H1 (cell line): ENCODE results near the gene RGL1. TPM values are rescaled to one million over a fixed set of nuclear protein-coding genes. Genes with fewer than 3 reads are reported as not detected.

Experiments
- CTCF ChIA-PET: fragments of 300-600 bp; sonication (Branson Sonifier 250); formaldehyde crosslinking; loops from one replicate; lab custom pipeline; 2021; ENCODE audit not compliant: partially characterized antibody; lab: Charles Lee
- POLR2A ChIA-PET: fragments of 300-600 bp; sonication (Branson Sonifier 250); formaldehyde crosslinking; loops from one replicate; lab custom pipeline; 2021; ENCODE audit warnings: inconsistent platforms; ENCODE audit not compliant: partially characterized antibody; lab: Charles Lee
- DNase-seq, 2 experiments: peaks; one replicate each; pipeline versions ENCODE4 v3.0.0 to v3.0.0-alpha.2; 2010 to 2022; ENCODE audit warnings: low spot score in 2 of 2, low read depth in 1 of 2, mixed read lengths in 1 of 2
- FAIRE-seq: peaks from 2 replicates; lab custom pipeline; 2011; peaks lifted over from hg19 to GRCh38; lab: Jason Lieb, UNC
- H2AFZ ChIP-seq: 2 replicates; pipeline ENCODE4 v1.8.1; 2012; ENCODE audit warnings: low read length, inconsistent platforms
- H2AK5ac ChIP-seq: 2 replicates; pipeline ENCODE4 v1.6.1; 2013; ENCODE audit warnings: low read depth, low read length
- H2BK120ac ChIP-seq: replicated peaks from 2 replicates; pipeline ENCODE3; 2013; ENCODE audit warnings: low read depth, low read length, inconsistent platforms
- H2BK12ac ChIP-seq: 2 replicates; pipeline ENCODE4 v1.6.1; 2013; ENCODE audit warnings: low read depth, low read length
- H2BK15ac ChIP-seq: 2 replicates; pipeline ENCODE4 v1.6.1; 2013; ENCODE audit warnings: low read length
- H2BK20ac ChIP-seq: 2 replicates; pipeline ENCODE4 v1.6.1; 2013; ENCODE audit warnings: low read length
- H2BK5ac ChIP-seq: 2 replicates; pipeline ENCODE4 v1.6.1; 2013; ENCODE audit warnings: low read depth, low read length
- H3K14ac ChIP-seq: 2 replicates; pipeline ENCODE4 v1.6.1; 2013; ENCODE audit warnings: inconsistent platforms; ENCODE audit not compliant: insufficient read length
- H3K18ac ChIP-seq: 2 replicates; pipeline ENCODE4 v1.6.1; 2013; ENCODE audit warnings: low read length; ENCODE audit errors: extremely low read depth
- H3K23ac ChIP-seq: 2 replicates; pipeline ENCODE4 v1.6.1; 2013; ENCODE audit warnings: inconsistent platforms; ENCODE audit not compliant: insufficient read length
- H3K23me2 ChIP-seq: 2 replicates; pipeline ENCODE4 v1.6.1; 2013; ENCODE audit warnings: low read depth, low read length
- H3K27ac ChIP-seq: 2 replicates; pipeline ENCODE4 v1.6.1; 2011; ENCODE audit warnings: low read depth, low read length, inconsistent platforms
- H3K27me3 ChIP-seq, 4 experiments: replicated peaks in 1 of 4; 1 replicate in 1 of 4; 2 replicates in 3 of 4; pipeline versions ENCODE4 v1.6.1 to v1.8.1; 2011 to 2013; ENCODE audit warnings: low read length in 3 of 4, mild to moderate bottlenecking in 3 of 4, inconsistent platforms in 2 of 4, mixed read lengths in 2 of 4, moderate library complexity in 1 of 4; ENCODE audit not compliant: control insufficient read depth in 3 of 4, insufficient read depth in 3 of 4; ENCODE audit errors: extremely low read depth in 1 of 4
- H3K36me3 ChIP-seq, 4 experiments: 2 replicates each; pipeline versions ENCODE4 v1.6.1 to v1.8.1; 2011 to 2013; ENCODE audit warnings: mild to moderate bottlenecking in 4 of 4, low read length in 3 of 4, moderate library complexity in 2 of 4, control low read depth in 1 of 4, inconsistent platforms in 1 of 4; ENCODE audit not compliant: insufficient read depth in 4 of 4, control insufficient read depth in 2 of 4
- H3K4ac ChIP-seq: replicated peaks from 2 replicates; pipeline ENCODE3; 2013; ENCODE audit warnings: low read length, low read depth, mixed read lengths, inconsistent platforms; ENCODE audit not compliant: insufficient read length
- H3K4me1 ChIP-seq, 4 experiments: replicated peaks in 1 of 4; 1 replicate in 1 of 4; 2 replicates in 3 of 4; pipeline versions ENCODE4 v1.6.1 to v1.8.1; 2011 to 2013; ENCODE audit warnings: low read length in 3 of 4, inconsistent platforms in 2 of 4, mixed read lengths in 1 of 4; ENCODE audit not compliant: insufficient read depth in 4 of 4, control insufficient read depth in 3 of 4
- H3K4me2 ChIP-seq, 2 experiments: 2 replicates each; pipeline versions ENCODE4 v1.6.1 to v1.8.1; 2011 to 2013; ENCODE audit warnings: low read depth in 2 of 2, low read length in 2 of 2, control low read depth in 1 of 2, inconsistent platforms in 1 of 2, mild to moderate bottlenecking in 1 of 2; ENCODE audit not compliant: insufficient read depth in 1 of 2
- H3K4me3 ChIP-seq, 4 experiments: fragments of 200-600, 300-600 bp in 1 of 4; sonication (generic), shearing (Covaris generic), sonication (Bioruptor Twin) in 1 of 4; 2 replicates each; pipeline versions ENCODE4 v1.5.1 to v1.8.1; 2011 to 2016; ENCODE audit warnings: low read length in 4 of 4, low read depth in 3 of 4, control low read depth in 2 of 4, inconsistent platforms in 2 of 4, mild to moderate bottlenecking in 2 of 4, mixed read lengths in 1 of 4, moderate library complexity in 1 of 4; ENCODE audit not compliant: insufficient read depth in 2 of 4; ENCODE audit errors: extremely low read depth in 1 of 4
- H3K56ac ChIP-seq: replicated peaks from 2 replicates; pipeline ENCODE3; 2013; ENCODE audit warnings: low read depth, mild to moderate bottlenecking, mixed read lengths, low read length, inconsistent platforms; ENCODE audit not compliant: insufficient read length
- H3K79me1 ChIP-seq: 2 replicates; pipeline ENCODE4 v1.6.1; 2013; ENCODE audit warnings: low read depth, low read length, control low read depth
- H3K79me2 ChIP-seq, 2 experiments: 2 replicates each; pipeline versions ENCODE4 v1.6.1 to v1.8.1; 2012 to 2013; ENCODE audit warnings: low read length in 2 of 2, mild to moderate bottlenecking in 2 of 2, inconsistent platforms in 1 of 2; ENCODE audit not compliant: insufficient read depth in 2 of 2, control insufficient read depth in 1 of 2
- H3K9ac ChIP-seq, 4 experiments: replicated peaks in 1 of 4; 1 replicate in 1 of 4; 2 replicates in 3 of 4; pipeline versions ENCODE4 v1.6.1 to v1.8.1; 2011 to 2013; ENCODE audit warnings: low read depth in 3 of 4, low read length in 3 of 4, control low read depth in 2 of 4, mild to moderate bottlenecking in 2 of 4, moderate library complexity in 2 of 4, inconsistent platforms in 1 of 4; ENCODE audit errors: extremely low read depth in 1 of 4
- H3K9me3 ChIP-seq, 2 experiments: 2 replicates each; pipeline versions ENCODE4 v1.6.1 to v1.8.1; 2012 to 2013; ENCODE audit warnings: mild to moderate bottlenecking in 2 of 2, moderate library complexity in 2 of 2, control low read depth in 1 of 2, inconsistent platforms in 1 of 2, low read depth in 1 of 2, low read length in 1 of 2, mixed read lengths in 1 of 2; ENCODE audit not compliant: insufficient read depth in 2 of 2
- H4K20me1 ChIP-seq, 2 experiments: replicated peaks in 1 of 2; 2 replicates each; pipeline versions ENCODE3 to v1.8.1; 2011 to 2013; ENCODE audit warnings: inconsistent platforms in 2 of 2, low read length in 2 of 2, mild to moderate bottlenecking in 1 of 2; ENCODE audit not compliant: insufficient read depth in 2 of 2, control insufficient read depth in 1 of 2
- H4K5ac ChIP-seq: 2 replicates; pipeline ENCODE4 v1.6.1; 2013; ENCODE audit warnings: low read length, low read depth, mixed read lengths, inconsistent platforms; ENCODE audit not compliant: insufficient read length
- H4K8ac ChIP-seq: 2 replicates; pipeline ENCODE4 v1.8.0; 2013; ENCODE audit warnings: mild to moderate bottlenecking, moderate library complexity, low read length, inconsistent platforms; ENCODE audit not compliant: insufficient read depth; ENCODE audit errors: extremely low read depth
- H4K91ac ChIP-seq: replicated peaks from 2 replicates; pipeline ENCODE3; 2013; ENCODE audit warnings: low read length, mixed read lengths, inconsistent platforms; ENCODE audit not compliant: insufficient read length
- KDM1A ChIP-seq: fragments of 200-600, 300-600 bp; sonication (generic); IDR thresholded peaks from 2 replicates; pipeline ENCODE4 v1.7.1; 2016; ENCODE audit warnings: mild to moderate bottlenecking, low read length, borderline replicate concordance
- POLR2A ChIP-seq, 2 experiments: IDR thresholded peaks; 1 replicate in 1 of 2; 2 replicates in 1 of 2; pipeline ENCODE4 v1.6.1; 2011; ENCODE audit warnings: low read depth in 2 of 2, low read length in 2 of 2, mild to moderate bottlenecking in 2 of 2; ENCODE audit errors: control extremely low read depth in 1 of 2
- polyA plus RNA-seq, 7 experiments: library from polyadenylated mRNA; depleted of rRNA in 3 of 7; stranded (reverse) in 5 of 7; unstranded in 2 of 7; fragments of >200 nt in 5 of 7; fragments of 200-250 nt in 2 of 7; gene quantifications; 1 replicate in 5 of 7; 2 replicates in 1 of 7; 4 replicates in 1 of 7; pipeline versions ENCODE4 v1.2.1 to v1.2.3, GENCODE V29; 2011 to 2013; ENCODE audit warnings: missing spikeins in 2 of 7, mixed read lengths in 2 of 7
- total RNA-seq: library from RNA; stranded (reverse); fragmentation: NEBNext Ultra II Directional; extraction: Animal tissue kit (Norgen Biotek cat#: 25700); gene quantifications from 2 replicates; pipeline ENCODE4 v1.2.1, GENCODE V29; 2021

Gene RGL1
- total and polyA plus RNA-seq, 2 of the 8 experiments (the other 6 are each of a cell fraction or from before 2014, with no cell fraction given) = 0.98 to 2.4 TPM

- TF ChIP-seq KDM1A = no peak
- TF ChIP-seq POLR2A (IDR thresholded peaks at IDR 0.05; ENCODE audit: control extremely low read depth in 1 of 2, low read depth in 2 of 2, low read length in 2 of 2) = no peak
- no peaks in the 10 kb centered on the region for H3K36me3 ChIP-seq
Measured at GRCh38 chr1:183770816-183771128, 34.1 kb upstream of the RGL1 start.

More at GRCh38 chr1:183770816-183771128, 34.1 kb upstream of the RGL1 start:
- Histone ChIP-seq H2AFZ (no peak overlapping the region), H4K91ac (no peak overlapping the region), H2BK120ac (no peak overlapping the region), H3K14ac (no peak overlapping the region), H4K5ac (no peak overlapping the region), H2BK20ac (no peak overlapping the region), H3K23ac (no peak overlapping the region), H2BK12ac (no peak overlapping the region), H3K56ac (no peak overlapping the region), H3K4me3 (no peak overlapping the region), H3K9me3 (peaks cover 11% of the 10 kb centered on the region in 2 experiments; a peak in 3 of 4 replicates), H2BK5ac (no peak overlapping the region), H3K9ac (no peak overlapping the region), H3K23me2 (no peaks in the 10 kb centered on the region), H3K4me2 (no peak overlapping the region), H3K4me1 (no peaks in the 10 kb centered on the region), H3K79me1 (no peaks in the 10 kb centered on the region), H4K20me1 (no peaks in the 10 kb centered on the region), H3K18ac (no peak overlapping the region), H3K79me2 (no peaks in the 10 kb centered on the region), H2BK15ac (no peak overlapping the region), H3K27me3 (no peaks in the 10 kb centered on the region), H3K27ac (no peak overlapping the region), H3K4ac (no peak overlapping the region), H2AK5ac (no peak overlapping the region), H4K8ac (no peak overlapping the region)
- ChIA-PET CTCF (no interaction called here), POLR2A (no interaction called here)
- FAIRE-seq (no peak), DNase-seq (no peak)
